T-helper 1 cell (primary cell): ENCODE measurements around the gene TPM1.

Experiments used
- DNase-seq, 5 donors: peaks; one replicate each; pipeline ENCODE4 v3.0.0-alpha.2; 2012 to 2020

TPM1 gene

DNA sequence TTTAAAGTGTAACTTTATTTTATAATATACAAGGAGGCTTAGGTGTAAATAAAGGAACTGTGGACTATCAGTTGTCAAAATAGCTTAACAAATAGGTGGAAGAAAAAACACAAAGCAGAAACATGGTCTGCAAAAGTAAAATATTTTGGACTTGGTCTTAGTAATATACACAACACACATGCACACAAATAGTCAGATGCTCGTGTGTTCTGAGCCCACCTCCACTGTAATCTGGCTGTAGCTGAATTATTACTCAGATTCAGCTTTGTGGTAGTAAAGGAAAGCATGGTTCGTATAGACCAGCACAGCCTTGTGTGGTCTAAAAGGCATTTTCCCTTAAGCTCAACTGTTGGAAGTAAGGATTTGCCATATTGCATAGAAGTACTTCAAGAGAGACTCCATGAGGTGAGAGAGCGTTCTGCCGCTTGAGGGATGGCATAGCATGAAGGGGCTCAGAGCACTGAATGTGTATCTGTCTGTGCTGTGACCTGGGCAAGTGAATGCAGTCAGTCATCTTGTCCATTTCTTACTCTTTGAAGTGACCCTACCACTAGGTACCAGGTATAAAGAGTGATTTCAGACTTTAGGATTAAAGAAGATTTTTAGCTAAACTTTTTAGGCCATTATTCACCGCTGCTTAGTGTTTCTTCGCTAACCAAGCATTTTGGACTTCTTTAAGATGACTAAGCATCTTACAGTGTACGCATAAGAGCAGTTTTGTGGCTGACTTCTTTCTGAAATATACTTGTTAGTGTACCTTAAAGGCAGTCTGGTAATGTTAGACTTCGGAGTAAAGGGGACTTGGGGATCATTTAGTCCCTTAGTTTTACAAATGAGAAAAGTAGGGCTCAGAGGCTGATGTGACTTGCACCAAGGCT is 15.2 kb downstream of the TPM1 start:
- no peak for DNase-seq

GRCh38 chr15:63059075-63059474 is 16.5 kb downstream of the TPM1 start:
- no peak for DNase-seq

GRCh38 chr15:63059573-63060216 is 17.1 kb downstream of the TPM1 start:
- DNase-seq, result no peak

DNA sequence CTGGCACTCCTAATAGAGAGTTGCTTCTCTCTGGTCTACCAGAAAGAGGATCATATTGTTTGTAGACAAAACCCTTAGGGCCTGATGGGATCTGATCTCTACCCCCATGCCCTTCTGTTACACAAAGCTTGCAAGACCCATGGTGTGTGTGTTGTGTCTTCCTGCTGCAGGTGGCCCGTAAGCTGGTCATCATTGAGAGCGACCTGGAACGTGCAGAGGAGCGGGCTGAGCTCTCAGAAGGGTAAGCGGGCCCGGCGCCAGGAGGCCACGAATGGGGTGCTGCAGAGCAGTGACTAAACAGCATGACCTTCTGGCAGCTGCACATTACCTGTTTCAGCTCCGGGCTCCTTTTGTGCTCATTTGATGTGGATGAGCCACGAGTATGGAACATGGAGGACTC is 18.2 kb downstream of the TPM1 start:
- DNase-seq, result no peak

DNA sequence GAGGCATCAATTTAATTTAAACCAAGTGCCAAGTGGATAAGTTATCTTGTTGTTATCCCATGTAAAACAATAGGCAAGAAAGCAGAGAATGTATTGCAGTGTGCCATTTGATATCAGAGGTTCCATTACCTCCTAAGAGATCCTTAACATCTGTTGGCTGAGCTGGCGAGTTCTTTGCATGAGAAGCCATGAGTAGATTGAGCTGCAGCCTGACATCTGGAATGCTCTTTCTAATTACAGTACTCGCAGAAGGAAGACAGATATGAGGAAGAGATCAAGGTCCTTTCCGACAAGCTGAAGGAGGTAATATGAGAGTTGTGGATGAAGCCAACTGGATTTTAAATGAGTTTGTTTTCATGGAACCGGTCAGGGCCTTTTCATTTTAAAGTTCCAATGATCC is 19.4 kb downstream of the TPM1 start:
- no peak for DNase-seq

GRCh38 chr15:63063164-63063756 is 20.7 kb downstream of the TPM1 start:
- DNase-seq, result no peak

DNA sequence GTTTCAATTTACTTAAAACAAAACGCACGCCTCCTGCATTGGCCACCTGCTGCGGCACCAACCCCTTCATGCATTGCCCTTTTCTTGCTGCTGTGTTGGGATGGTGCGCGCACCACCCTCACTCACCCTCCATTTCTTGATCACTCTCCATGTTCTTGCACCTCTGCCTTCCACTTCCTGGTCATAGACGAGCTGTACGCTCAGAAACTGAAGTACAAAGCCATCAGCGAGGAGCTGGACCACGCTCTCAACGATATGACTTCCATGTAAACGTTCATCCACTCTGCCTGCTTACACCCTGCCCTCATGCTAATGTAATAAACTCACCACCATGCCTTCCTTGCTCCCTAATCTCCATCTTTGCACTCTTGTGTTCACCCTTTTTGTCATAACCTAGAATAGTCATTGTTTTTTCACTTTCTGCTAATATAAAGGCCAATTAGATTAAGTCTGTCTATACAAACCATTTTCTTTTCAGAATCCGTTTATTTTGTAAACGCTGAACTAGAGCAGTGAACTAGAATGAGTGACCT is 21.4 kb downstream of the TPM1 start:
- DNase-seq, result no peak

- DNase-seq, result no peak
Measured at GRCh38 chr15:63065262-63066221, 23.0 kb downstream of the TPM1 start.

DNA sequence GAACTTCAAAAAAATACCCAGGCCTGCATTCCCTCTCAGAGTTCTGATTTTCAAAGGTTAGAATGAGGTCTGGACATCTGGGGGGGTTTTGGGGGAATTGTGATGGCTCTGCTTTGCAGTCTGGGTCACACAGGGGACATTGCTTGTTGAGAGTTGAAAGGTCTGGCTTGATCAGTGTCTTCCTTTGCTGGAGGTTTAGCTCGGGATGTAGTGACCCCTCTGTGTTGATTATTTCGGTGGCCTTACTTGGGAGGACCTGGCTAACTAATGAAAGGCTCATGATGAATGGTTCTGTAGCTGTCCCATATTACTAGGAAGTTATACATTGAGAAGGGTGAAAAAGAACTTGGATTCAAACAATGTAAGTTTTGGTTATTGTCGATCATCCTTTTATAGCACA is 23.7 kb downstream of the TPM1 start:
- DNase-seq, result no peak

- no peak for DNase-seq
Measured at GRCh38 chr15:63067306-63067705, 24.8 kb downstream of the TPM1 start.

DNA sequence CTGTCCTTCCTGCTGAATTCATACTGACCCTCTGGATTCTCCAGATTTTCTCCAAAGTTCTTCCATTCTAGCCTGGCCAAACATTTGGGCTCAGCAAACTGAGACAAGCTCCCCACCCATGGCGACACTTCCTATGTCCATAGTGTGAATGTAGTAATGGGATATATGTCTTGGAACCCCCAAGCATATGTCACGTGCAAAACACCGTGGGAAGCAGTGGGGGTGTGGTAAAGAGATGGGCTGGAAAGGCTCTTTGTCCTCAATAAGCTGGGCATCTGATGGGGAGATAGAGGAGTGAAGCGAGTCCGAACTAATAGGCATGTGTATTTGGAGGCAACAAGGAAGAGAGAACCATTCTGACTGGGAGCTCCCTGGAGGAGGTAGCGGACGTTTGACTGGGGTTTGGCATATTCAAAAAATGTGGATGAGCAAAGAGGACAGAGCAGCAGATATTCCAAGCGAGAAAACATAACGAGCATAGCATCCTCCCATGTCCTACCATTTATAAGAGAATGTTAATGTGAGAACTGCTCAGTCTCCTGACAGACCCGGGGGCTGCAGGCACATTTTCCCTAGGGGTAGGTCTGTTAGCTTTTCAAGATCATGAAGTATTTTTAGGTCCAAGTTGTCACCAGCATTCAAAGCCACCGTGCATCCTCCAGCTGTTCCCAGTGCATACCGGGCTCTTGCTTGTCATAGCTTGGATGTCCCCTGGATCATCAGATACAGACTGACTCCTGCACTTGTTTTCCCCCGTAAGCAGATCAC is 25.6 kb downstream of the TPM1 start:
- no peak for DNase-seq

- DNase-seq, result no peak
Measured at GRCh38 chr15:63069616-63070090, 27.1 kb downstream of the TPM1 start.

GRCh38 chr15:63070681-63071129 is 28.2 kb downstream of the TPM1 start:
- no peak for DNase-seq

- no peak for DNase-seq
Measured at GRCh38 chr15:63071288-63071909, 28.9 kb downstream of the TPM1 start.

- no peak for DNase-seq
Measured at GRCh38 chr15:63072023-63072650, 29.6 kb downstream of the TPM1 start.

DNA sequence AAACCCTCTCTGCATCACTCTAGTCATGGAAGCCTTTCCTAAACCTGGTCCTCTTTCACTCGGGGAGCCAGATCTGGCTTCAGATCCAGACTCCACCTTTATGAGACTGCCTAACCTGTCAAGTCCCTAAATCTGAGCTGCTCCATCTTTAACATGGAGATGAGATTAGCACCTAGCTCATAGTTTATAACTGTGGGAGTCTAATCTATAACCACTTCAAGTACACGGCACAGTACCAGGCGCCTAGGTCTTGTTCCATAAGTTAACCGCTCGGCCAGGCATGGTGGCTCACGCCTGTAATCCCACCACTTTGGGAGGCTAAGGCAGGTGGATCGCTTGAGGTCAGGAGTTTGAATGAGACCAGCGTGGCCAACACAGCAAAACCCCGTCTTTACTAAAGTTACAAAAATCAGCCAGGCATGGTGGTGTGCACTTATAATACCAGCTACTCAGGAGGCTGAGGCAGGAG is 30.3 kb downstream of the TPM1 start:
- DNase-seq, result no peak

- DNase-seq, result no peak
Measured at GRCh38 chr15:63073497-63074172, 31.1 kb downstream of the TPM1 start.

GRCh38 chr15:63075015-63075983 is 32.8 kb downstream of the TPM1 start:
- DNase-seq, result no peak
